ENCODE measurements around the gene ALDH3A1.
A peak's percentile ranks its signal among the peaks of the same experiment; 100 is the strongest.
"Not testable (repeated sequence)": the region's sequence is repeated elsewhere in the genome, so short reads cannot be mapped to it uniquely, and the experiment has no call there.

Gene ALDH3A1

DNA sequence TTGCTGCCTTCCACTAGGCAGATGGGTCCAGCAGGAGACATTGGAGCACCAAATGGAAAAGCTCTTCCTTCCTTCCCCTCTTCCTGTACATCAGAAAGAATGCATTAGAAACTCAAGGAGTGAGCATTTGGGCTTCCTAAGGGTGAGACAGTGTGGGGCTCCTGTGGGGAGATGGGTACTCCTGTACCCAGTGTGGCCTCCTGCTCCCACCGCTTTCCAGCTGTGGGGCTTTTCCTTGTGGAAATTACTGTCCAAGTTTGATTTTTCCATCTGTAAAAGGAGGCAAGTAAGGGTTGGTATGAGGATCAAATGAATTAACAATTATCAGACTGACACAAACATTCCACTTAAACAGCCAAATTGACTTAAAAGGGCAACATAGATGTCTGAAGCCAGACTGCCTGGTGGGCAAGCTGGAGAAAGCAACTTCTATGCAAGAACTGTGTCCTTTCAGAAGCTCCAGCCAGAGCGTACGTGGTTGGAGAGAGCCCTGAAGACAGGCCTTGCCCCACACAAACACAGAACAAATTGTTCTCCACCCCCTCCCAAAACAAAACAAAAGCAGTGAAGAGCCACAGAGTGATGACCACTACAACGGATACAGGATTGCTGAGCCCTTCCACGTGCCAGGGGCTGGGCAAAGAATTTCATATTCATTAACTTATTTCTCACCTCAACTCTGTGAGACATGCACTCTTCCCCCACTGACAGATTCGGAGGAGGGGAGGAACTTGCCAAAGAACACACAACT lies 23.1 kb upstream of the ALDH3A1 start:
- DNase-seq (ENCODE audit: insufficient read length) (no peak), FAIRE-seq (no peak)
- TF ChIP-seq TAF1 (IDR thresholded peaks at IDR 0.05; ENCODE audit: borderline replicate concordance, low read depth, low read length) (no peak), POLR2A (IDR thresholded peaks at IDR 0.05; ENCODE audit: low read depth, low read length) (no peak), POLR2AphosphoS5 (IDR thresholded peaks at IDR 0.05; ENCODE audit: low read depth, low read length) (no peak)

- DNase-seq (ENCODE audit: insufficient read length) (no peak), FAIRE-seq (no peak)
- TF ChIP-seq POLR2AphosphoS5 (IDR thresholded peaks at IDR 0.05; ENCODE audit: low read depth, low read length) (no peak), POLR2A (IDR thresholded peaks at IDR 0.05; ENCODE audit: low read depth, low read length) (no peak), TAF1 (IDR thresholded peaks at IDR 0.05; ENCODE audit: borderline replicate concordance, low read depth, low read length) (no peak)
Observed at GRCh38 chr17:19769946-19770652, 22.0 kb upstream of the ALDH3A1 start.

DNA sequence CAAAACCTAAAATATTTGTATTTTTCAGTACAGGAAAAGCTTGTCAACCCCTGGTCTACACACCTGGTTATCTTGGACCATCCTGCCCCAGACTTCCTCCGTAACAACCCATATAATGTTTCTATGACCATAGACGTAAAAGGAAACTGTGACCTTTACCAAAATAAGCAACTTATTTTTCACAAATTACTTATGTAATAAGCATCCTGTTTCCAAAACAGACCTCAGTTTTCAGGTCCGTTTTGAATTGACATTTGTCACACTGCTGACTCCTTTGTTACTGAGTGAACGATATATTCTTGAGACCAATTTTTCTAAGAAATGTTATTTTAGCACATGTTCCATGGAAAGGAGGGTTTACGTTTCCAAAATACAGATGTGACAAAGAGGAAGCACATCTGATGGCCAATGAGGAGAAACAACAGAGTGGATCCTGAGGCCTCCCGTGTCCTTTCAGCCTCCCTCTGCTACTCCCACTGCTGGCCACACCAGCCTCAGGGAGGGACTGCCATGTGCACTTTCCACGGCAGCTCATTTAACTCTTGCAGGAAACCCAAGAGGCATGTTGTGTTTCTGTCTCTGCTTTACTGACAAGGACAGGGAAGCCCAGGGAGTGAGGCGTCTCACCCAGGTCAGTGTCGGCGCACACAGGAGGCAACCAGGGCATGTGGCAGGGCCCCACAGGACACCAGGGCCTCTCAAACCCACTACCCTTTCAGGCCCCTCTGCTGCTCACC lies 20.1 kb upstream of the ALDH3A1 start:
- FAIRE-seq, result peak; percentile 74
- DNase-seq (ENCODE audit: insufficient read length), result no peak
- no peak for TF ChIP-seq POLR2A (IDR thresholded peaks at IDR 0.05; ENCODE audit: low read depth, low read length)
- TF ChIP-seq POLR2AphosphoS5 (IDR thresholded peaks at IDR 0.05; ENCODE audit: low read depth, low read length), result no peak
- no peak for TF ChIP-seq TAF1 (IDR thresholded peaks at IDR 0.05; ENCODE audit: borderline replicate concordance, low read depth, low read length)

DNA sequence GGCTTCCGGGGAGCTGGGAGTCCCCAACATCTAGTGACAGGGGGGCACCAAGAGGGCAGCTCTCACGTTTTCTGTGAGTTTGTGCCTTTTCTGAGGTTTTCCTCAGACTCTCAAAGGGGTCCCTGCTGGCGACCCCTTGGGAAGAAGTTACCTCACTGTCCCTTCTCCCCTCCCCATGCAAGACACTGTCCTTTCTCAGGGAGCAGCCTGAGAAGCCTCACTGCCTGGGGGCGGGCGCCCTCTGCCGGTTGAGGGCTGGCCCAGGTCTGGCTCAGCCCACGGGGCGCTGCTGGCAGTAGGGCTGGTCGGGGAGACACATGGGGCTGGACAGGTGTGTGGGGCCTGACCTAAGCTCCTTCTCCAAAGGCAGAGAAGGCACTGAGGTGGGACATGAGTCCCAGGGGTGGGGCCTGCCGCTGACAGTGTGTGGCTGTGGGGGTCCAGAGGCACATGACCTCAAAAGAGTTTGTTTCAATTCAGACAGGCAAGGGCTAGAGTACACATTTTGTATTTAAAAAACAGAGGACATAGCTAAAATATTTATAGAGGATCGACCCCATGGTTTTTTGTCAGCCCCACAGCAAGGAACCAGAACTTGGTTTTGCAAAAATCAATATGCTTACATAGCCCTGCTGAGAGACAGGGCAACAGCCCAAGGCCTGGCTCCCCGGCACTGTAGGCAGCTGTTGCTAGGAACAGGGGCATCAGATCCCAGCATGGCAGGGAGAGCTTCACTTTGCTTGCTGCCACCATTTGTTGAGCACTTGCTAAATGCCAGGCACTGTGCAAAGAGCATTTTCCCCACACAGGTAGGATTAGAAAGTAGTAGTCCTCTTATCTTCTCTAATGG lies 18.5 kb upstream of the ALDH3A1 start:
- FAIRE-seq (peak; percentile 91), DNase-seq (ENCODE audit: insufficient read length) (peak; percentile 81)
- TF ChIP-seq TAF1 (IDR thresholded peaks at IDR 0.05; ENCODE audit: borderline replicate concordance, low read depth, low read length) (no peak), POLR2AphosphoS5 (IDR thresholded peaks at IDR 0.05; ENCODE audit: low read depth, low read length) (no peak), POLR2A (IDR thresholded peaks at IDR 0.05; ENCODE audit: low read depth, low read length) (no peak)

DNA sequence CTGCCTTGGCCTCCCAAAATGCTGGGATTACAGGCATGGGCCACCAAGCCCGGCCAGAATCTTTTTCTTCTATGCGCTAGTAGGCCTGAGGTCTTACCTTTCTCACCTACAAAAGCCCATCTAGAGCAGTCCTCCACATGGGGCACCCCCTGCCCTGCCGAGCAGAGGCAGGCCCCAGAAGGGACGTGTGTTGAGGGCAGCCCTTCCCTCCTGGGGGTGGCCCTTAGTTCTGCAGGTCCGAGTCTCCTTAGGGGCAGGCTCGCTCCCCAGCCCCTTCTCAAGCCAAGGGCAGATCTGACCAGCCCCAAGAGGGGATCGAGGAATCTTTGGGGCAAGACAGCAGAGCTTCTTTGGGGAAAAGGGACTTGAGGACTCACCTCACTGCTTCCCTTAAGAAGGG lies 17.9 kb upstream of the ALDH3A1 start:
- no peak for FAIRE-seq
- DNase-seq (ENCODE audit: insufficient read length), result no peak
- TF ChIP-seq POLR2AphosphoS5 (IDR thresholded peaks at IDR 0.05; ENCODE audit: low read depth, low read length) (no peak), POLR2A (IDR thresholded peaks at IDR 0.05; ENCODE audit: low read depth, low read length) (no peak), TAF1 (IDR thresholded peaks at IDR 0.05; ENCODE audit: borderline replicate concordance, low read depth, low read length) (no peak)

GRCh38 chr17:19763991-19764390 lies 15.9 kb upstream of the ALDH3A1 start:
- DNase-seq (ENCODE audit: insufficient read length), result not testable (repeated sequence)

DNA sequence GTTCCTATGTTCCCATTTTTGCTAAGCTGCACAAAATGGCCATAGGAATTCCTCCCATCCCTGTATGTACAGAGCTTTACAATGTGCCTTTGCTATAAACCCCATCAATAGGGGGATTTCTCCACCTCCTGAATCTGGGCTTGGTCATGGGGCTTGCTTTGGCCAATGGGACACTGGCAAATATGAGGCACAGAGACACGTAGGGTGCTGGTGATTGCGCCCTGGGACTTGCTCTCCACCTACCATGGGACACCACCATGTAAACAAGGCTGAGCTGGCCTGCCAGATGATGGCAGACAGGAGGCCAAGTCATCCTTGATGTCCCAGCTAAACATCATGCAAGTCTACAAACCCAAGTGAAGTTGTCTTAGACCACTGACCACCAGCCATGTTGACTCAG lies 15.3 kb upstream of the ALDH3A1 start:
- DNase-seq (ENCODE audit: insufficient read length) (no peak), FAIRE-seq (no peak)
- TF ChIP-seq TAF1 (IDR thresholded peaks at IDR 0.05; ENCODE audit: borderline replicate concordance, low read depth, low read length) (no peak), POLR2A (IDR thresholded peaks at IDR 0.05; ENCODE audit: low read depth, low read length) (no peak), POLR2AphosphoS5 (IDR thresholded peaks at IDR 0.05; ENCODE audit: low read depth, low read length) (no peak)

More at GRCh38 chr17:19763991-19764390, 15.9 kb upstream of the ALDH3A1 start:
- not testable (repeated sequence) for FAIRE-seq

DNA sequence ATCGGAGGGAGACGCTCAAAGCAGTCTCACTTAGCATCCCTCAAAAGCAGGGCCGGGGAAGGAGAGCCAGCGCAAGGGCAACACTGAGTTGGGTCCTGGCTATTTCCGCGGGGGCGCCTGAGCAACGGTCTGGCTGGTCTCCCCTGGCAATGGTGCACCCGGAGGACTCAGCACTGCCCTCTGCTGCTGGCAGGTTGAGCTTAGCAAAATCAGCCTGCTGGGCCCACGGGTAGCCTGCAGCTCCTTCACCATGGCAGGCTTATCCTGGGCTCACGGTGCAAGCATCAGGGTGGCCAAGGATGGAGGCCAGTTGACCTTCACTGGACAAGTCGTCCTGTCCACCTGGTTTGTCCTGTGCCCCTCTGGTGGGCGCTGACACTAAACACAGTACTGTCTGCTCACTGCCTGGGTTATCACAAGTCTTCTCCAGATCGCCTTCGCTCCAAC lies 14.4 kb upstream of the ALDH3A1 start:
- DNase-seq (ENCODE audit: insufficient read length) (peak; percentile 74), FAIRE-seq (peak; percentile 70)
- TF ChIP-seq TAF1 (IDR thresholded peaks at IDR 0.05; ENCODE audit: borderline replicate concordance, low read depth, low read length), result no peak
- TF ChIP-seq POLR2A (IDR thresholded peaks at IDR 0.05; ENCODE audit: low read depth, low read length), result no peak
- no peak for TF ChIP-seq POLR2AphosphoS5 (IDR thresholded peaks at IDR 0.05; ENCODE audit: low read depth, low read length)

DNA sequence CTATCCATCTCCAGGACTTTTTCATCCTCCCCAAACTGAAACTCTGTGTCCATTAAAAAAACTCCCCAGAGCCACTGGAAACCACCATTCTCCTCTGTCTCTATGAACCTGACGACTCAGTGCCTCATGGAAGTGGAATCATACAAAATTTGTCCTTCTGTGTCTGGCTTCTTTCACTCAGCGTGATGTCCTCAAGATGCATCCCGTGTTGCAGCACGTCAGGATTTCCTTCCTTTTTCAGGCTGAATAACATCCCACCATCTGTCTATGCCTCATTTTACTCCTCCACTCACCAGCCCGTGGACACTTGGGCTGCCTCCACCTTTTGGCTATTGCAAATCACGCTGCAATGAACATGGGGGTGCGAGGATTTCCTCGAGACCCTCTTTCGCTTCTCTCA lies 12.6 kb upstream of the ALDH3A1 start:
- DNase-seq (ENCODE audit: insufficient read length) (no peak), FAIRE-seq (no peak)
- TF ChIP-seq POLR2AphosphoS5 (IDR thresholded peaks at IDR 0.05; ENCODE audit: low read depth, low read length) (no peak), POLR2A (IDR thresholded peaks at IDR 0.05; ENCODE audit: low read depth, low read length) (no peak), TAF1 (IDR thresholded peaks at IDR 0.05; ENCODE audit: borderline replicate concordance, low read depth, low read length) (no peak)

GRCh38 chr17:19759568-19760549 lies 11.8 kb upstream of the ALDH3A1 start:
- DNase-seq (ENCODE audit: insufficient read length) (no peak), FAIRE-seq (no peak)
- no peak for TF ChIP-seq POLR2A (IDR thresholded peaks at IDR 0.05; ENCODE audit: low read depth, low read length)
- TF ChIP-seq TAF1 (IDR thresholded peaks at IDR 0.05; ENCODE audit: borderline replicate concordance, low read depth, low read length), result no peak
- TF ChIP-seq POLR2AphosphoS5 (IDR thresholded peaks at IDR 0.05; ENCODE audit: low read depth, low read length), result no peak
